KG1 (cell line): ENCODE results near the gene CHRM4.

ENCODE experiments used
- DNase-seq: peaks from one replicate; lab custom pipeline; 2025; lab: John Stamatoyannopoulos, UW

CHRM4 gene

GRCh38 chr11:46402957-46403902 is 11.7 kb upstream of the CHRM4 start:
- DNase-seq = no peak

GRCh38 chr11:46397526-46397925 is 6.0 kb upstream of the CHRM4 start:
- DNase-seq = no peak

- DNase-seq = no peak
Observed at GRCh38 chr11:46393759-46394158, 2.2 kb upstream of the CHRM4 start.

- no peak for DNase-seq
Observed at GRCh38 chr11:46393231-46393616, 1.6 kb upstream of the CHRM4 start.

GRCh38 chr11:46392421-46393230 is 1.1 kb upstream of the CHRM4 start:
- DNase-seq = peak; percentile 43

- no peak for DNase-seq
Observed at GRCh38 chr11:46391186-46391577, 394 bp downstream of the CHRM4 start.

- no peak for DNase-seq
Observed at GRCh38 chr11:46390331-46391171, 1.0 kb downstream of the CHRM4 start.

- peak; percentile 60 for DNase-seq
Observed at GRCh38 chr11:46389450-46390330, 1.9 kb downstream of the CHRM4 start.

- DNase-seq = no peak
Observed at GRCh38 chr11:46388619-46389449, 2.7 kb downstream of the CHRM4 start.

- DNase-seq = no peak
Observed at GRCh38 chr11:46387919-46388618, 3.5 kb downstream of the CHRM4 start.

- DNase-seq = no peak
Observed at GRCh38 chr11:46387456-46387855, 4.1 kb downstream of the CHRM4 start.

- DNase-seq = no peak
Observed at GRCh38 chr11:46386674-46387073, 4.9 kb downstream of the CHRM4 start.

GRCh38 chr11:46386005-46386578 is 5.5 kb downstream of the CHRM4 start:
- DNase-seq = no peak

- no peak for DNase-seq
Observed at GRCh38 chr11:46385169-46386004, 6.2 kb downstream of the CHRM4 start.

GRCh38 chr11:46383974-46384701 is 7.4 kb downstream of the CHRM4 start:
- DNase-seq = no peak

GRCh38 chr11:46383404-46383758 is 8.2 kb downstream of the CHRM4 start:
- no peak for DNase-seq

- no peak for DNase-seq
Observed at GRCh38 chr11:46382646-46383403, 8.8 kb downstream of the CHRM4 start.
